ENCODE data around the gene BAHCC1.

Gene BAHCC1

GRCh38 chr17:81513372-81513752 lies 118.1 kb downstream of the BAHCC1 start (continued):
- TF ChIP-seq BCL11A (tag by site-specific recombination; IDR thresholded peaks at IDR 0.05; ENCODE audit: low read depth) (peak; percentile 50; the same call in 1 of the 2 replicates), ZBTB48 (tag by site-specific recombination; IDR thresholded peaks at IDR 0.05) (0 out of 2 replicates have a peak, but pooled peaks have one; percentile 95), SP3 (tag by site-specific recombination; IDR thresholded peaks at IDR 0.05) (no peak; the same call in 1 of the 2 replicates), ZNF777 (tag by site-specific recombination; IDR thresholded peaks at IDR 0.05; ENCODE audit: borderline replicate concordance) (no peak), ZNF660 (tag by site-specific recombination; IDR thresholded peaks at IDR 0.05) (0 out of 2 replicates have a peak, but pooled peaks have one; percentile 2), GLIS1 (tag by site-specific recombination; IDR thresholded peaks at IDR 0.05) (no peak), GLI4 (tag by site-specific recombination; IDR thresholded peaks at IDR 0.05) (no peak), ZNF645 (tag by site-specific recombination; IDR thresholded peaks at IDR 0.05) (no peak), ZBTB7A (tag by site-specific recombination; IDR thresholded peaks at IDR 0.05; ENCODE audit: low read depth) (peak; percentile 95; the same call in 1 of the 2 replicates), ZBTB11 (tag by site-specific recombination; conservative IDR thresholded peaks at IDR 0.05; ENCODE audit: low read depth) (0 out of 2 replicates have a peak, but pooled peaks have one; percentile 14), ZSCAN18 (tag by site-specific recombination; IDR thresholded peaks at IDR 0.05) (no peak), HOXA7 (CRISPR knock-in tag; IDR thresholded peaks at IDR 0.05; ENCODE audit: borderline replicate concordance) (no peak), ZXDB (tag by site-specific recombination; IDR thresholded peaks at IDR 0.05) (peak; percentile 16; the same call in 1 of the 2 replicates), MYNN (tag by site-specific recombination; IDR thresholded peaks at IDR 0.05; ENCODE audit: borderline replicate concordance) (no peak), ZNF214 (tag by site-specific recombination; IDR thresholded peaks at IDR 0.05; ENCODE audit: borderline replicate concordance) (no peak), ZNF133 (tag by site-specific recombination; IDR thresholded peaks at IDR 0.05) (no peak), ZNF223 (tag by site-specific recombination; IDR thresholded peaks at IDR 0.05) (no peak), PRDM10 (tag by site-specific recombination; IDR thresholded peaks at IDR 0.05) (no peak), ZFP69B (tag by site-specific recombination; IDR thresholded peaks at IDR 0.05) (no peak), ZBTB8A (tag by site-specific recombination; IDR thresholded peaks at IDR 0.05) (peak; percentile 89), KLF9 (tag by site-specific recombination; IDR thresholded peaks at IDR 0.05; ENCODE audit: low read depth) (peak; percentile 79), YY2 (tag by site-specific recombination; IDR thresholded peaks at IDR 0.05) (0 out of 2 replicates have a peak, but pooled peaks have one; percentile 13), ZNF830 (tag by site-specific recombination; IDR thresholded peaks at IDR 0.05; ENCODE audit: low read depth) (no peak), ZNF132 (tag by site-specific recombination; IDR thresholded peaks at IDR 0.05; ENCODE audit: borderline replicate concordance) (no peak), ZNF792 (tag by site-specific recombination; IDR thresholded peaks at IDR 0.05) (no peak), ZNF211 (tag by site-specific recombination; IDR thresholded peaks at IDR 0.05; ENCODE audit: low read depth) (no peak), ZNF596 (tag by site-specific recombination; IDR thresholded peaks at IDR 0.05) (no peak), SCRT2 (tag by site-specific recombination; IDR thresholded peaks at IDR 0.05) (peak; percentile 82), ZNF394 (tag by site-specific recombination; IDR thresholded peaks at IDR 0.05; ENCODE audit: borderline replicate concordance) (no peak), ZNF37A (tag by site-specific recombination; IDR thresholded peaks at IDR 0.05) (no peak), ZNF155 (tag by site-specific recombination; IDR thresholded peaks at IDR 0.05) (no peak), OVOL3 (tag by site-specific recombination; IDR thresholded peaks at IDR 0.05) (no peak), IKZF3 (tag by site-specific recombination; IDR thresholded peaks at IDR 0.05) (no peak)

Measured in HEK293 (cell line).